ENCODE measurements around the gene EYS. TPM values are rescaled to one million over a fixed set of nuclear protein-coding genes. Genes with fewer than 3 reads are reported as not detected.

EYS gene
- total RNA-seq, 1 experiment from 2014 or later: not detected

- ChIA-PET POLR2A (no interaction called here), RAD21 (ENCODE audit: low non-redundant PET in 1 of 2, low total read pairs in 2 of 2, uncharacterized antibody in 2 of 2, unreplicated experiment in 2 of 2) (no interaction called here), CTCF (no interaction called here)
- Histone ChIP-seq H3K4me2 (ENCODE audit: low read length) (no peak overlapping the region), H3K4me1 (ENCODE audit: control insufficient read depth in 1 of 2, insufficient read depth in 2 of 2, low read length in 2 of 2) (no peaks in the 10 kb centered on the region), H3K9ac (ENCODE audit: low read length) (no peak overlapping the region), H3K4me3 (replicated peaks in 1 of 2; ENCODE audit: low read depth in 1 of 2, low read length in 2 of 2) (no peak overlapping the region), H3K36me3 (ENCODE audit: control insufficient read depth in 1 of 2, insufficient read depth in 2 of 2, low read length in 2 of 2) (no peaks in the 10 kb centered on the region), H3K9me2 (ENCODE audit: insufficient read depth) (no peaks in the 10 kb centered on the region), H4K20me1 (ENCODE audit: insufficient read depth) (no peaks in the 10 kb centered on the region), H3K79me2 (ENCODE audit: insufficient read depth, low read length) (no peaks in the 10 kb centered on the region), H2AFZ (ENCODE audit: low read depth, low read length, poor library complexity, severe bottlenecking) (no peak overlapping the region), H3K27ac (ENCODE audit: low read depth, low read length) (no peak overlapping the region), H3K27me3 (ENCODE audit: insufficient read depth, low read length) (no peaks in the 10 kb centered on the region), H3K9me3 (ENCODE audit: control insufficient read depth in 1 of 2, insufficient read depth in 1 of 2, low read depth in 1 of 2, low read length in 2 of 2) (peaks cover 3 to 17% of the 10 kb centered on the region in 2 experiments; a peak in 2 of 4 replicates)
- TF ChIP-seq EZH2phosphoT487 (IDR thresholded peaks at IDR 0.05; ENCODE audit: borderline replicate concordance): no peak
- TF ChIP-seq FOSL1 (IDR thresholded peaks at IDR 0.05; ENCODE audit: low read depth): no peak
- no peak for TF ChIP-seq CTCF (IDR thresholded peaks at IDR 0.05 in 2 of 3, conservative IDR thresholded peaks at IDR 0.05 in 1 of 3; ENCODE audit: borderline replicate concordance in 1 of 3, insufficient read depth in 1 of 3, low read depth in 2 of 3, low read length in 2 of 3)
- TF ChIP-seq ZFX (IDR thresholded peaks at IDR 0.05): no peak
- no peak for TF ChIP-seq REST (IDR thresholded peaks at IDR 0.05; ENCODE audit: low read depth)
- TF ChIP-seq ZBTB33 (IDR thresholded peaks at IDR 0.05; ENCODE audit: extremely low read depth, insufficient replicate concordance, low read length): no peak
- no peak for TF ChIP-seq CEBPB (IDR thresholded peaks at IDR 0.05; ENCODE audit: low read depth)
- TF ChIP-seq JUND (IDR thresholded peaks at IDR 0.05): no peak
- no peak for TF ChIP-seq POLR2A (IDR thresholded peaks at IDR 0.05; ENCODE audit: borderline replicate concordance, extremely low read depth, insufficient read depth, insufficient read length)
- TF ChIP-seq SRF (IDR thresholded peaks at IDR 0.05; ENCODE audit: low read depth): no peak
- TF ChIP-seq CBX3 (IDR thresholded peaks at IDR 0.05; ENCODE audit: low read depth): no peak
- TF ChIP-seq SP1 (IDR thresholded peaks at IDR 0.05; ENCODE audit: low read depth): no peak
- no peak for TF ChIP-seq RAD21 (IDR thresholded peaks at IDR 0.05; ENCODE audit: low read depth)
- no peak for TF ChIP-seq EGR1 (IDR thresholded peaks at IDR 0.05; ENCODE audit: low read depth)
- no peak for TF ChIP-seq MAX (IDR thresholded peaks at IDR 0.05)
- TF ChIP-seq TCF7L2 (IDR thresholded peaks at IDR 0.05; ENCODE audit: borderline replicate concordance, extremely low read depth, insufficient read depth, insufficient read length): no peak
- no peak for TF ChIP-seq ATF3 (IDR thresholded peaks at IDR 0.05)
- no peak for TF ChIP-seq SIN3A (IDR thresholded peaks at IDR 0.05; ENCODE audit: low read depth)
- TF ChIP-seq EZH2 (IDR thresholded peaks at IDR 0.05): no peak
- TF ChIP-seq ZNF274 (IDR thresholded peaks at IDR 0.05; ENCODE audit: low read depth, low read length): no peak
- ATAC-seq (no peak), DNase-seq (ENCODE audit: low read depth, low spot score) (no peak)
- intact Hi-C loops (cut with micrococcal nuclease): no loop called here
- no TSS peak for BruUV-seq (replicated peaks)
These were observed 1034.9 kb downstream of the EYS start for GRCh38 chr6:64672131-64672530.
